ENCODE measurements around the gene HPCAL4. TPM values are rescaled to one million over a fixed set of nuclear protein-coding genes. Genes with fewer than 3 reads are reported as not detected.
A peak's percentile ranks its signal among the peaks of the same experiment; 100 is the strongest.

HPCAL4 gene
- total RNA-seq, 1 experiment from 2014 or later = 0.50 TPM

DNA sequence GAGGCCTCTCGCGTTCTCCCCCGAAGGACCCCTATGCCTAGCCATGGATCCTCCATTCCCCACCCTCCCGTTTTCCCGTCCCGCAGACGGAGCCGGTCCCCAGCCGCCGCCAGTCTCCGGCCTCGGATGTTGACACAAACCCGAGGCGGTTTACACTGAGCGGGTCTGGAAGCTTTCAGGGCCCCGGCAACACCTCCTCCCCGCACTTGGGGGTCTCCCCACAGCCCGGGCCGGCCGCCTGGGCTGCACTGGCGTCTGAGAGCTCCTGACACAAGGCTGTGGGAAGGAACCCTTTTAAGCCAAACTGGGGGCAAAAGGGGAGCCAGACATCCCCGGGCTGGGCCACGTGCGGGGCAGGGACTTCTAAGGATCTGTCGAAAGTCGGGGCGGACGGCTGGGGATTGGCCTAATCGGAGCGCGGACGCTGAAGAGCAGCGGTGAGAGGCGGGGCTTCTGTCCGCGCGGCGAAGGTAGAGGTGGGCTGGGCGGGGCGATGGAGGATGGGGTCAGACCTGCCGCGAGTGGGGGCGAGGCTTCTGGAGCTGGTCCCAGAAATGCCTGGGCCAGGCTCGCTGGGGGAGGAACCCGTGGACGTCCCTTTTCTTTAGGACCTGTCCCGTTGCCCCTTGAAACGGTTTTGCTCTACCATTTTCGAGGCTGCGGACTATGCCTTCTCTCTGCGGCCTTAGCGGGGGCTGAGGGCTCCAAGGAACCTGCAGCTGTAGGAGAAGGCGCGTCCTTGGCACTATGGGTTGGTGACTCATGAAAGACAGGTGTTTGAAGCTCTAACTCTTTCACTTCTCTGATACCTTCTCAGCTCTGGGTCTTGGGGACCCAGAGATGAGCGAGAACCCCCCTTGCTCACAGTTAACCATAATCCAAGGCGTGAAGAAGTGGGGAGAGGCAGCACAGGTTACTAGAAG is 1.2 kb upstream of the HPCAL4 start (continued):
- no peak for TF ChIP-seq OVOL2 (CRISPR knock-in tag; IDR thresholded peaks at IDR 0.05; ENCODE audit: borderline replicate concordance)
- TF ChIP-seq MLX (CRISPR knock-in tag; IDR thresholded peaks at IDR 0.05) = no peak
- TF ChIP-seq, protein P1, sequence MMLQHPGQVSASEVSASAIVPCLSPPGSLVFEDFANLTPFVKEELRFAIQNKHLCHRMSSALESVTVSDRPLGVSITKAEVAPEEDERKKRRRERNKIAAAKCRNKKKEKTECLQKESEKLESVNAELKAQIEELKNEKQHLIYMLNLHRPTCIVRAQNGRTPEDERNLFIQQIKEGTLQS (CRISPR knock-in tag; conservative IDR thresholded peaks at IDR 0.05) = no peak
- no peak for TF ChIP-seq ELF4 (CRISPR knock-in tag; IDR thresholded peaks at IDR 0.05; ENCODE audit: low read depth)
- no peak for TF ChIP-seq FOXJ3 (CRISPR knock-in tag; IDR thresholded peaks at IDR 0.05; ENCODE audit: borderline replicate concordance)
- TF ChIP-seq CBFB (CRISPR knock-in tag; IDR thresholded peaks at IDR 0.05; ENCODE audit: low read depth) = no peak
- peak; percentile 91 for TF ChIP-seq TP53 (CRISPR knock-in tag; IDR thresholded peaks at IDR 0.05)
- TF ChIP-seq E2F4 (CRISPR knock-in tag; IDR thresholded peaks at IDR 0.05; ENCODE audit: borderline replicate concordance, low read depth) = no peak
- peak; percentile 68; the same call in 1 of the 2 replicates for TF ChIP-seq SMAD3 (CRISPR knock-in tag; IDR thresholded peaks at IDR 0.05; ENCODE audit: borderline replicate concordance)
- TF ChIP-seq ZNF219 (CRISPR knock-in tag; IDR thresholded peaks at IDR 0.05; ENCODE audit: borderline replicate concordance) = no peak
- TF ChIP-seq, protein P2, sequence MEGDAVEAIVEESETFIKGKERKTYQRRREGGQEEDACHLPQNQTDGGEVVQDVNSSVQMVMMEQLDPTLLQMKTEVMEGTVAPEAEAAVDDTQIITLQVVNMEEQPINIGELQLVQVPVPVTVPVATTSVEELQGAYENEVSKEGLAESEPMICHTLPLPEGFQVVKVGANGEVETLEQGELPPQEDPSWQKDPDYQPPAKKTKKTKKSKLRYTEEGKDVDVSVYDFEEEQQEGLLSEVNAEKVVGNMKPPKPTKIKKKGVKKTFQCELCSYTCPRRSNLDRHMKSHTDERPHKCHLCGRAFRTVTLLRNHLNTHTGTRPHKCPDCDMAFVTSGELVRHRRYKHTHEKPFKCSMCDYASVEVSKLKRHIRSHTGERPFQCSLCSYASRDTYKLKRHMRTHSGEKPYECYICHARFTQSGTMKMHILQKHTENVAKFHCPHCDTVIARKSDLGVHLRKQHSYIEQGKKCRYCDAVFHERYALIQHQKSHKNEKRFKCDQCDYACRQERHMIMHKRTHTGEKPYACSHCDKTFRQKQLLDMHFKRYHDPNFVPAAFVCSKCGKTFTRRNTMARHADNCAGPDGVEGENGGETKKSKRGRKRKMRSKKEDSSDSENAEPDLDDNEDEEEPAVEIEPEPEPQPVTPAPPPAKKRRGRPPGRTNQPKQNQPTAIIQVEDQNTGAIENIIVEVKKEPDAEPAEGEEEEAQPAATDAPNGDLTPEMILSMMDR (IDR thresholded peaks at IDR 0.05) = no peak
- TF ChIP-seq NR1H2 (CRISPR knock-in tag; IDR thresholded peaks at IDR 0.05) = no peak
- no peak for TF ChIP-seq GTF2I (CRISPR knock-in tag; conservative IDR thresholded peaks at IDR 0.05)
- peak; percentile 49; the same call in 1 of the 2 replicates for TF ChIP-seq CREM (CRISPR knock-in tag; IDR thresholded peaks at IDR 0.05)
- TF ChIP-seq ETV6 (CRISPR knock-in tag; IDR thresholded peaks at IDR 0.05) = peak; percentile 89
- no peak for TF ChIP-seq ESRRA (CRISPR knock-in tag; IDR thresholded peaks at IDR 0.05; ENCODE audit: borderline replicate concordance)
- TF ChIP-seq, protein P3, sequence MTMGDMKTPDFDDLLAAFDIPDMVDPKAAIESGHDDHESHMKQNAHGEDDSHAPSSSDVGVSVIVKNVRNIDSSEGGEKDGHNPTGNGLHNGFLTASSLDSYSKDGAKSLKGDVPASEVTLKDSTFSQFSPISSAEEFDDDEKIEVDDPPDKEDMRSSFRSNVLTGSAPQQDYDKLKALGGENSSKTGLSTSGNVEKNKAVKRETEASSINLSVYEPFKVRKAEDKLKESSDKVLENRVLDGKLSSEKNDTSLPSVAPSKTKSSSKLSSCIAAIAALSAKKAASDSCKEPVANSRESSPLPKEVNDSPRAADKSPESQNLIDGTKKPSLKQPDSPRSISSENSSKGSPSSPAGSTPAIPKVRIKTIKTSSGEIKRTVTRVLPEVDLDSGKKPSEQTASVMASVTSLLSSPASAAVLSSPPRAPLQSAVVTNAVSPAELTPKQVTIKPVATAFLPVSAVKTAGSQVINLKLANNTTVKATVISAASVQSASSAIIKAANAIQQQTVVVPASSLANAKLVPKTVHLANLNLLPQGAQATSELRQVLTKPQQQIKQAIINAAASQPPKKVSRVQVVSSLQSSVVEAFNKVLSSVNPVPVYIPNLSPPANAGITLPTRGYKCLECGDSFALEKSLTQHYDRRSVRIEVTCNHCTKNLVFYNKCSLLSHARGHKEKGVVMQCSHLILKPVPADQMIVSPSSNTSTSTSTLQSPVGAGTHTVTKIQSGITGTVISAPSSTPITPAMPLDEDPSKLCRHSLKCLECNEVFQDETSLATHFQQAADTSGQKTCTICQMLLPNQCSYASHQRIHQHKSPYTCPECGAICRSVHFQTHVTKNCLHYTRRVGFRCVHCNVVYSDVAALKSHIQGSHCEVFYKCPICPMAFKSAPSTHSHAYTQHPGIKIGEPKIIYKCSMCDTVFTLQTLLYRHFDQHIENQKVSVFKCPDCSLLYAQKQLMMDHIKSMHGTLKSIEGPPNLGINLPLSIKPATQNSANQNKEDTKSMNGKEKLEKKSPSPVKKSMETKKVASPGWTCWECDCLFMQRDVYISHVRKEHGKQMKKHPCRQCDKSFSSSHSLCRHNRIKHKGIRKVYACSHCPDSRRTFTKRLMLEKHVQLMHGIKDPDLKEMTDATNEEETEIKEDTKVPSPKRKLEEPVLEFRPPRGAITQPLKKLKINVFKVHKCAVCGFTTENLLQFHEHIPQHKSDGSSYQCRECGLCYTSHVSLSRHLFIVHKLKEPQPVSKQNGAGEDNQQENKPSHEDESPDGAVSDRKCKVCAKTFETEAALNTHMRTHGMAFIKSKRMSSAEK (CRISPR knock-in tag; IDR thresholded peaks at IDR 0.05; ENCODE audit: borderline replicate concordance) = no peak
- TF ChIP-seq ZNF416 (CRISPR knock-in tag; IDR thresholded peaks at IDR 0.05) = no peak
- no peak for TF ChIP-seq ZNF263 (CRISPR knock-in tag; IDR thresholded peaks at IDR 0.05; ENCODE audit: low read depth)
- no peak for TF ChIP-seq ZNF423 (CRISPR knock-in tag; IDR thresholded peaks at IDR 0.05)
- TF ChIP-seq, protein P4, sequence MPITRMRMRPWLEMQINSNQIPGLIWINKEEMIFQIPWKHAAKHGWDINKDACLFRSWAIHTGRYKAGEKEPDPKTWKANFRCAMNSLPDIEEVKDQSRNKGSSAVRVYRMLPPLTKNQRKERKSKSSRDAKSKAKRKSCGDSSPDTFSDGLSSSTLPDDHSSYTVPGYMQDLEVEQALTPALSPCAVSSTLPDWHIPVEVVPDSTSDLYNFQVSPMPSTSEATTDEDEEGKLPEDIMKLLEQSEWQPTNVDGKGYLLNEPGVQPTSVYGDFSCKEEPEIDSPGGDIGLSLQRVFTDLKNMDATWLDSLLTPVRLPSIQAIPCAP (CRISPR knock-in tag; IDR thresholded peaks at IDR 0.05) = peak; percentile 65; the same call in 1 of the 2 replicates
- TF ChIP-seq TEAD1 (CRISPR knock-in tag; IDR thresholded peaks at IDR 0.05) = 0 out of 2 replicates have a peak, but pooled peaks have one; percentile 44
- peak; percentile 78 for TF ChIP-seq ZBTB21 (CRISPR knock-in tag; IDR thresholded peaks at IDR 0.05; ENCODE audit: borderline replicate concordance)
- TF ChIP-seq MYBL2 (CRISPR knock-in tag; IDR thresholded peaks at IDR 0.05) = no peak
- no peak for TF ChIP-seq PREB (CRISPR knock-in tag; IDR thresholded peaks at IDR 0.05; ENCODE audit: borderline replicate concordance)
- no peak for TF ChIP-seq SP1 (CRISPR knock-in tag; conservative IDR thresholded peaks at IDR 0.05)
- no peak for TF ChIP-seq JAZF1 (CRISPR knock-in tag; IDR thresholded peaks at IDR 0.05)
- no peak for TF ChIP-seq NR2C2 (CRISPR knock-in tag; IDR thresholded peaks at IDR 0.05)
